Colonic mucosa (tissue), 4 donors: ENCODE results near the gene CNTNAP1. TPM values are rescaled to one million over a fixed set of nuclear protein-coding genes. Genes with fewer than 3 reads are reported as not detected.

Experiments used
- DNase-seq: peaks from one replicate; pipeline ENCODE4 v3.0.0-alpha.2; 2020
- H3K27ac ChIP-seq: fragments of 200-600 bp; one replicate; pipeline ENCODE4 v1.8.0; 2021
- H3K27me3 ChIP-seq: fragments of 200-600 bp; one replicate; pipeline ENCODE4 v1.8.0; 2021
- H3K36me3 ChIP-seq: fragments of 200-600 bp; one replicate; pipeline ENCODE4 v1.8.0; 2021
- H3K4me1 ChIP-seq: fragments of 200-600 bp; one replicate; pipeline ENCODE4 v1.8.0; 2021; ENCODE audit warnings: mild to moderate bottlenecking
- H3K4me3 ChIP-seq: fragments of 200-600 bp; one replicate; pipeline ENCODE4 v1.8.0; 2021
- H3K9ac ChIP-seq, 2 donors: one replicate each; pipeline ENCODE4 v1.7.0; 2013; ENCODE audit warnings: control low read depth in 2 of 2, low read depth in 2 of 2, low read length in 2 of 2
- H3K9me3 ChIP-seq: fragments of 200-600 bp; one replicate; pipeline ENCODE4 v1.8.0; 2021
- CTCF ChIP-seq: fragments of 200-600 bp; IDR thresholded peaks from one replicate; pipeline ENCODE4 v1.8.0; 2022; ENCODE audit warnings: antibody characterized with exemption, mild to moderate bottlenecking
- intact Hi-C: fragments of 100-400 bp; cut with DNase I; formaldehyde crosslinking; loops from one replicate; pipeline ENCODE4 v1.14.1; 2022
- total RNA-seq, 2 donors: library from RNA; stranded (reverse); fragmentation: NEBNext Ultra II Directional in 1 of 2; extraction: Animal tissue kit (Norgen Biotek cat#: 25700) in 1 of 2; gene quantifications; one replicate each; pipeline ENCODE4 v1.2.1, GENCODE V29; 2021
- donor health status: healthy.
- donor health status: DM: no; HTN: no; CAD: no.
- donor health status: DM: no; HTN: no; CAD: no.

CNTNAP1 gene
- total RNA-seq, 2 donors from 2014 or later: 1.5 to 5.0 TPM

GRCh38 chr17:42694524-42694923 is 12.2 kb downstream of the CNTNAP1 start:
- intact Hi-C loops: no loop called here
- Histone ChIP-seq H3K4me1 (no peaks in the 10 kb centered on the region), H3K36me3 (no peaks in the 10 kb centered on the region)

GRCh38 chr17:42695500-42695899 is 13.2 kb downstream of the CNTNAP1 start:
- no peaks in the 10 kb centered on the region for H3K4me1 ChIP-seq
- no peak overlapping the region for H3K4me3 ChIP-seq
- intact Hi-C loops: no loop called here
- H3K27ac ChIP-seq: no peak overlapping the region
- no peak for DNase-seq
- no peaks in the 10 kb centered on the region for H3K27me3 ChIP-seq
- no peaks in the 10 kb centered on the region for H3K9me3 ChIP-seq
- no peaks in the 10 kb centered on the region for H3K36me3 ChIP-seq
- H3K9ac ChIP-seq: no peak overlapping the region
- TF ChIP-seq CTCF: no peak

More at GRCh38 chr17:42694524-42694923, 12.2 kb downstream of the CNTNAP1 start:
- TF ChIP-seq CTCF: no peak
- DNase-seq: no peak
- Histone ChIP-seq H3K9me3 (no peaks in the 10 kb centered on the region), H3K4me3 (no peak overlapping the region), H3K27ac (no peak overlapping the region), H3K27me3 (no peaks in the 10 kb centered on the region), H3K9ac (no peak overlapping the region)

GRCh38 chr17:42697108-42697811 is 14.9 kb downstream of the CNTNAP1 start:
- no peak overlapping the region for H3K4me3 ChIP-seq
- H3K36me3 ChIP-seq: no peaks in the 10 kb centered on the region
- no peak for DNase-seq
- intact Hi-C loops: no loop called here
- H3K9ac ChIP-seq: no peak overlapping the region
- H3K27ac ChIP-seq: no peak overlapping the region
- no peaks in the 10 kb centered on the region for H3K27me3 ChIP-seq
- TF ChIP-seq CTCF: no peak
- H3K4me1 ChIP-seq: no peaks in the 10 kb centered on the region
- no peaks in the 10 kb centered on the region for H3K9me3 ChIP-seq

- H3K9ac ChIP-seq: no peak overlapping the region
- H3K4me1 ChIP-seq: no peaks in the 10 kb centered on the region
- no peak overlapping the region for H3K4me3 ChIP-seq
- no peak for TF ChIP-seq CTCF
- intact Hi-C loops: no loop called here
- DNase-seq: peak; percentile 27
- no peaks in the 10 kb centered on the region for H3K36me3 ChIP-seq
- H3K27ac ChIP-seq: no peak overlapping the region
- no peaks in the 10 kb centered on the region for H3K27me3 ChIP-seq
- H3K9me3 ChIP-seq: no peaks in the 10 kb centered on the region
Observed at GRCh38 chr17:42698736-42699414, 16.5 kb downstream of the CNTNAP1 start.

GRCh38 chr17:42699415-42699740 is 17.0 kb downstream of the CNTNAP1 start:
- Histone ChIP-seq H3K9me3 (no peaks in the 10 kb centered on the region), H3K27me3 (no peaks in the 10 kb centered on the region), H3K4me1 (no peaks in the 10 kb centered on the region), H3K4me3 (no peak overlapping the region), H3K36me3 (peaks cover 2% of the 10 kb centered on the region), H3K27ac (no peak overlapping the region), H3K9ac (no peak overlapping the region)
- no peak for DNase-seq
- intact Hi-C loops: no loop called here
- TF ChIP-seq CTCF: no peak
